GM12801 (cell line): ENCODE data around the gene JARID2.

ENCODE experiments used
- TF ChIP-seq, protein P1 (sequence below): IDR thresholded peaks from one replicate; pipeline ENCODE4 v1.5.1; 2011; ENCODE audit warnings: control low read depth; ENCODE audit not compliant: insufficient read length; ENCODE audit errors: extremely low read depth

JARID2 gene

GRCh38 chr6:15412767-15413166 lies 166.9 kb downstream of the JARID2 start:
- TF ChIP-seq, protein P1, sequence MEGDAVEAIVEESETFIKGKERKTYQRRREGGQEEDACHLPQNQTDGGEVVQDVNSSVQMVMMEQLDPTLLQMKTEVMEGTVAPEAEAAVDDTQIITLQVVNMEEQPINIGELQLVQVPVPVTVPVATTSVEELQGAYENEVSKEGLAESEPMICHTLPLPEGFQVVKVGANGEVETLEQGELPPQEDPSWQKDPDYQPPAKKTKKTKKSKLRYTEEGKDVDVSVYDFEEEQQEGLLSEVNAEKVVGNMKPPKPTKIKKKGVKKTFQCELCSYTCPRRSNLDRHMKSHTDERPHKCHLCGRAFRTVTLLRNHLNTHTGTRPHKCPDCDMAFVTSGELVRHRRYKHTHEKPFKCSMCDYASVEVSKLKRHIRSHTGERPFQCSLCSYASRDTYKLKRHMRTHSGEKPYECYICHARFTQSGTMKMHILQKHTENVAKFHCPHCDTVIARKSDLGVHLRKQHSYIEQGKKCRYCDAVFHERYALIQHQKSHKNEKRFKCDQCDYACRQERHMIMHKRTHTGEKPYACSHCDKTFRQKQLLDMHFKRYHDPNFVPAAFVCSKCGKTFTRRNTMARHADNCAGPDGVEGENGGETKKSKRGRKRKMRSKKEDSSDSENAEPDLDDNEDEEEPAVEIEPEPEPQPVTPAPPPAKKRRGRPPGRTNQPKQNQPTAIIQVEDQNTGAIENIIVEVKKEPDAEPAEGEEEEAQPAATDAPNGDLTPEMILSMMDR: no peak

DNA sequence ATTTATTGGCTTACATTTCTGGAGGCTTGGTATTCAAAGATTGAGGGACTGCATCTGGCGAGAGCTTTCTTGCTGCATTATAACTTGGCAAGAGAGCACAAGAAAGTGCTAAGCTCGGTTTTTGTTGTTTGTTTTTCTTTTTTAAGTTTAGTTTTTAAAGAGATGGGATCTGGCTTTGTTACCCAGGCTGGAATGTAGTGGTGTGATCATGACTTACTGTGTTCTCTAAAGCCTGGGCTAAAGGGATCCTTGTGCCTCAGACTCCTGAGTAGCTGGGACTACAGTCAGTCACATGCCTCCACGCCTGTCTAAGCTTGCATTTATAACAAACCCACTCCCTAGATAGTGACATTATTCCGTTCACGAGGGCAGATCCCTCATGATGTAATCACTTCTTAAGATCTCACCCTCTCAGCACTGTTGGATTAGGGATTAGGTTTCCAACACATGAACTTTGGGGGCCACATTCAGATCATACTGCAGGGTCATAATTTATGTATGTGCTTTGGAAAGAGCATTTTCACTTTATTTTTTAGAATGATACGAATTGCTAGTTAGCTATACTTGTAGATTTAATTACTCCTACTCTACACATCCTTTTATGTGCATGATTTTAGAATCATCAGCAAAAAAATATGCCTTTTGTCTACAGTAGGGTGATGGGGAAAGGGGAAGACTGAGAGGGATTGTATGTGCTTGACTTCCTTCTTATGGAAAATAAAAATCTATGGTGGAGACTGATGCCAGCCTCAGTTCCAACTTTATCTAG lies 167.8 kb downstream of the JARID2 start:
- TF ChIP-seq, protein P1: no peak

DNA sequence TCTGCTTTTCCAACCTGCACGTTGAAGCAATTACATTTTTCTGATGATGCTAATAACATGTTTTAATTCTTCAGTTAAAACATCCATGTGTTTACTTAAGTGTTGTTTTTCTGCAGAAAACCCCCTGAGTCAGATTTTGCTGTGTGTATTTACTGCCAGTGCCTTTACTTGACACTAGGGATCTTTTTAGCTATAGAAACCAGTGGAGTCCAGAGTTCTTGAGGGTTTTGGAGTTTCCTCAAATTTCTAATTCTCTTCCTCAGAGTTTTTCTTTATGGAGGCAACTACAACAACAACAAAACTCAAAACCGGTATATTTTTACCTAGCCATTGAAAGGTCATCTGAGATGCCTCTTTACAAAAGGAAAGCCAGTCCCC lies 168.4 kb downstream of the JARID2 start:
- TF ChIP-seq, protein P1: no peak

DNA sequence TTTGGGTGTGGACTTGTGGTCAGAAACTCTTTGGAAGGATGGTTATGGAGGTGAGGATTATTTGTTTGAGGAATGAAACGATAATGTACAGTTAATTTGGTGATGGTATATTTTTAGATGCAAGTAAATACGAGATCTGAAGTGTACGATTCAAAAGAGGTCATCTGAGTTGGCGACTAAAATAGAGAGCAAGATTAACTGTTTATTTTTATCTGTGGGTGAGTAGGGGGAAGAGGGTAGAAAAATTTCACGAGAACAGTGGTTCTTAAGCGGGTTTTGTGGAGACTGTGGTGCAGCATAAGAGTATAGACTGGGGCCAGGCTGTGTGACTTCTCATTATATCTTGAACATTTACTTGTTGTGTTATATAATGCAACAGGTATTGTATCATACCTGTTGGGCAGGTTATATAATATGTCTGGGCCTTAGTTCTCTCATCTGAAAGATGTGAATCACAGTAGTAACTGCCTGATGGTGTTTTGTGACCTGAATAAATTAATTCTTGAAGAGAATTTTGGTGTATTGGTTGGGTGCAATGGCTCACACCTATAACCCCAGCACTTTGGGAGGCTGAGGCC lies 171.2 kb downstream of the JARID2 start:
- TF ChIP-seq, protein P1: no peak

- TF ChIP-seq, protein P1: no peak
Measured at GRCh38 chr6:15417811-15418210, 171.9 kb downstream of the JARID2 start.

DNA sequence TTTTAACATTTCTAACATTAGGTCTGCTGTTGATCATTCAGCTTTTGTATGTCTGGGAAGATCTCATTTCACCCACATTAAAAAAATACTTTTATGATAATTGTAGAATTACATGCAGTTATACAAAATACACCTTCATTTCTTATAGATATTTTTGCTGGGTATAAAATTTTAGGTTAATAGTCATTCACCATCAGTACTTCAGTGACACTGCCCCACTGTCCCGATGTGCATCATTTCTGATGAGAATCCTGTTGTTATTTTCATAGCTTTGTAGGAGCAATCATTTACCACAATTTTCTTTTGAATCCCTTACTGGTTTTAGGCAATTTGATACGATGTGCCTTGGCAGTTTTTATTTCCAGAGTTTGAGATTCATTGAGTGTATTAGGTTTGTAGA lies 173.6 kb downstream of the JARID2 start:
- TF ChIP-seq, protein P1: no peak

GRCh38 chr6:15420959-15421438 lies 175.1 kb downstream of the JARID2 start:
- TF ChIP-seq, protein P1: no peak
